Epidermal melanocyte (primary cell): Measurements from ENCODE around the gene IFITM10.

Source experiments
- DNase-seq: peaks from one replicate; pipeline ENCODE4 v3.0.0; 2011; ENCODE audit warnings: low spot score; ENCODE audit not compliant: insufficient read length

The IFITM10 gene

GRCh38 chr11:1763796-1764661 is 13.6 kb upstream of the IFITM10 start, which contains the start of gene CTSD:
Gene CTSD (minus strand): TSS chr11:1763927. CDS start chr11:1763859, 68 bp downstream.
- peak; percentile 99 for DNase-seq

- DNase-seq = no peak
Measured at GRCh38 chr11:1763336-1763795, 13.0 kb upstream of the IFITM10 start.

DNA sequence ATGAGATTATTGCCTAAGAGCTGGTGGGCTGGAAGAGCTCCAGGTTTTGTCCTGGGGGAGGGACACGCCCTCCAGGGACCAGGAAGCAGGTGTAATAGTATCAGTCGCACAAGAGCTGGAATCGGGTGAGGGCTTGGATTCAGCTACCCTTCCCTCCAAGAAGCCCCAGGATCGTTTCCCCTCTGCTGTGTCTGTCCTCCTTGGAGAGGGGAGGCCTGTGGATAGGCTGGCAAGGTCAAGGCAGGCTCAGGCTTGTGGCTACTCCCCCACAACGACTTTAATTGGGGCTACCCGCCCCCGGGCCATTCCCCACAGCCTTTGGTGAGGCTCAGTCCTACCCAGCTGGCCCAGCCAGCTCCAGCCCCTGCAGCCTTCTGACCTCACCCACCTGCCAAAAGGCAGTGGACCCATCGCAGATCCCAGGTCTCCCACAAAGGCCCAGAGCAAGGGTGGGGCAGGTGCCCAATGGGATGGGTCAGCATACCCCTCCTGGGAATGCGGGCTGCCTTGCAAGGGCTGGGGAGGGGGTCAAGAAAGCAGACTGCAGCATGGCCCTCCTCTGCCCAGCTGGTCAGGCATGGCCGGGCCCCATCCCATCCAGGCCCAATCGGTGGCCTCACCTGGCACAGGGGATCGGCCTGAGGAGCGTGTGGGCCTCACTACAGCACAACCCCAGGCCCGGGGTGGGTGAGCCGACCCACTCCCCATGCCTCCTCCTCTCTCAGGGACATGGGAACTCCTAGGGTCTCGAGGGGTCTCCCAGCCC is 12.3 kb upstream of the IFITM10 start:
- DNase-seq = no peak

- no peak for DNase-seq
Measured at GRCh38 chr11:1761857-1762536, 11.6 kb upstream of the IFITM10 start.

- DNase-seq = no peak
Measured at GRCh38 chr11:1761110-1761856, 10.9 kb upstream of the IFITM10 start.

- DNase-seq = peak; percentile 88
Measured at GRCh38 chr11:1760351-1761109, 10.1 kb upstream of the IFITM10 start.

DNA sequence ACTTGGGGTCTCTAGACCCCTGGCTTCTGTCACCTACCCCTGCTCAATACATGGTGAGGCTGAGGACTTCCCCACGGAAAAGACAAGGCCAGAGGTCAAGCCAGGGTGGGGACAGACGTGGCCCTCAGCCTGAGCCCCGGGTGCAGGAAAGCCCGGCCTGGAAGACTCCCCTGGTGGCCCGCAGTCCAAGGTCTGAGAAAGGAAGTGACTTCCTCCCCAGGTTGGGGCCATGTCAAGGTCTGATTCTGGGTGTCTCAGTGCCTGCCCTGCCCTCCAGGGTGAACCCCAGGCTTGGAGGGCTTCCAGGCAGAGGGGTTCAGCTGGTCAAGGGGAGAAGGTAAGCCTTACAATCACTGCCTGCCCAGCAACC is 9.4 kb upstream of the IFITM10 start:
- no peak for DNase-seq

GRCh38 chr11:1759151-1759850 is 8.9 kb upstream of the IFITM10 start:
- DNase-seq = no peak

- DNase-seq = no peak
Measured at GRCh38 chr11:1758611-1759150, 8.3 kb upstream of the IFITM10 start.

DNA sequence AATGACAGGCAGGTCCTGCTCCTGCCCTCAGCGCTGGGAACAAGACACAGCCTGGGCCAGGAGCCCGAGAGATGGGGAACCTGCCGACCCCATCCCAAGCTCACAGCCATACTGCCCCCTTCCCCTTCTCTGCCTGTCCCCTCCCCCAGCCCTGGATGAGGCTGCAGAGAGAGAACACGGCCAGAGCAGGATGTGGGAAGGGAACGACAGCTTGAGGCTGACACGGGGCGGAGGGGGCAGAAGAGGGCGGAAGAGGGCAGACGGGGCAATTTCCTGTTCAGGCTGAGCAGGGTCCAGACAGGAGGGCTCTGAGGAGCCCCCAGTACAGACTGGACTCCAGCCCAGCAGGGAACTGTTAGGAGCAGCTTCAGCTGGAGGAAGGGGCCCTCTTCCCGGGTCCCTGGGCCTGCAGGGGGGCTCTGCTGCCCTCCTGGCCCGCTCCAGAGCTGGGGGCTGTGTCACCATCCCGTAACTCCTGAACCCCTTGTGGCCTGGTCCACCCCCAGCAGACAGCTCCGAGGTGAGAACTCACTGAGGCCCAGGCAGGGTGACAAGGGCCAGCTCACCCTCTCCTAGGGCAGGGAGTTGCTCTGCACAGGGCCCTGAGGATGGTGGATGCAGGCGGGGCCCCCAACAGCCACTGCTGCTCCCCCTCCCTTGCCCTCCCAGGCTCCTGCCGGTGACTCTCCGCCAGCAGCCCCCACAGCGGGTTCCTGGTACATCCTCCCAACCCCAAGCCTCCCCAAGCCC is 7.6 kb upstream of the IFITM10 start:
- DNase-seq = no peak

- no peak for DNase-seq
Measured at GRCh38 chr11:1756791-1757771, 6.7 kb upstream of the IFITM10 start.

- DNase-seq = no peak
Measured at GRCh38 chr11:1755692-1756561, 5.5 kb upstream of the IFITM10 start.

GRCh38 chr11:1755344-1755691 is 4.9 kb upstream of the IFITM10 start:
- no peak for DNase-seq

- DNase-seq = no peak
Measured at GRCh38 chr11:1754376-1755150, 4.2 kb upstream of the IFITM10 start.

DNA sequence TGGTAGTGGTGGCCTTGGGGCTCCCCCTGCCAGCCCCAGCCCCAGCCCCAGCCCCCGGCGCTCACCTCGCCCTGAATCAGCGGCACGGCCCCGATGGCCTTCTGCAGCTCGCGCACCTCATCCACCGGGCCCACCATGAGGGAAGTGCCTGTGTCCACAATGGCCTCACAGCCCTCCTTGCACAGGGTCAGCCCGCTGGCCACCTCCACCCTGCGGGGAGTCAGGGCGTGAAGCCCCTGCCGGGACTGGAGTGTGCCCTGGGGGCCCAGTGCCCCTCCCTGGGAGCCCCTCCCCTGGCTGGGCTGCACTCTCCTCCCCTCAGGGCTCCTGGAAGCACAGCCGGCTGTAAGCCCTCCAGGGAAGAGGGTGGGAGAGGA is 3.5 kb upstream of the IFITM10 start:
- no peak for DNase-seq
